LHCN-M2 (cell line): ENCODE measurements around the gene VCL. TPM values are rescaled to one million over a fixed set of nuclear protein-coding genes. Genes with fewer than 3 reads are reported as not detected.
"Not testable (repeated sequence)": the region's sequence is repeated elsewhere in the genome, so short reads cannot be mapped to it uniquely, and the experiment has no call there.

Source experiments
- DNase-seq: peaks from one replicate; pipeline ENCODE4 v3.0.0-alpha.2; 2012; ENCODE audit warnings: low read depth
- total RNA-seq: library from RNA; depleted of rRNA; stranded (reverse); fragments of >200 nt; gene quantifications from 2 replicates; pipeline ENCODE4 v1.2.3, GENCODE V29; 2014

The VCL gene
- total RNA-seq, 1 experiment from 2014 or later, result 163 TPM

- DNase-seq, result no peak
Measured at GRCh38 chr10:74000892-74001669, 3.2 kb downstream of the VCL start.

DNA sequence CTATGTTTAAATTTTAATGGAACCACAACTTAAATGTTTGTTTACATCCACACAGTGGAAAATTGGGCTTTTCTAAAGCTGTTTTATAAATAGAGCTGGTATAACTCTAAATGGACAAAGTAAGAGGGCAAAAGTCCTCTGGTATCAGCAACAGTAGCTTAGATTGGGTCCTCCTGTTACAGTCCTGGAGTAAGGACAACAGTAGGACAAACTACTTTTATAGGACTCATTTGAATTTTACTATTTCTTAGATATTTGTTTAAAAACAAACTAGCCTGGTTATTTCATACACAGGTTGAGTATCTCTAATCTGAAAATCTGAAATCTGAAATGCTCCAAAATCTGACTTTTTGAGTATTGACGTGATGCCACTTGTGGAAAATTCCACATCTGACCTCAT, 8.4 kb downstream of the VCL start:
- DNase-seq, result no peak

DNA sequence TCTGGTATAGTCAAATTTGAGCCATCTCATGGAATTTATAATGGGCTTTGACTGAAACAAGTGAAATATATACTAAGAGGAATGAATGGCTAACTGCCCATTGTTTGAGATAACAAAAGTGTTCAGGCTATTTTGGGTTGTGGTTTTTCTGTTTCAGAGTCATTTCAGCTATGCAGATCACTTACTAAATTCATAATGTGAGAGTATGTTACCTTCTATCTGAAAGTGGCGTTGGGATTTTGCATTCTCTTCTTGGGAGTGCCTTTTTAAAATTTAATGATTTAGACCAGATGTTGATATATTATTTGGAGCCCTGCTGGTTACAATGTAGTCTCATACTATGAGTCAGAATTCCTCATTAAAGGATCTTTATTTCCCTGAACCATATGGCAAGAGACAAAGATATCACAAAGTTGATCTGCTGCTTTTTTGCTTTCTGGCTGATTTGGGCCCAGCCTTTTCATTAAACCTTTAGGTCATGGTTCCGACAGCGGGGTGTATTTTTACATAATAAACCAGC, 10.4 kb downstream of the VCL start:
- peak; percentile 84 for DNase-seq

- DNase-seq, result no peak
Measured at GRCh38 chr10:74011017-74011416, 13.1 kb downstream of the VCL start.

DNA sequence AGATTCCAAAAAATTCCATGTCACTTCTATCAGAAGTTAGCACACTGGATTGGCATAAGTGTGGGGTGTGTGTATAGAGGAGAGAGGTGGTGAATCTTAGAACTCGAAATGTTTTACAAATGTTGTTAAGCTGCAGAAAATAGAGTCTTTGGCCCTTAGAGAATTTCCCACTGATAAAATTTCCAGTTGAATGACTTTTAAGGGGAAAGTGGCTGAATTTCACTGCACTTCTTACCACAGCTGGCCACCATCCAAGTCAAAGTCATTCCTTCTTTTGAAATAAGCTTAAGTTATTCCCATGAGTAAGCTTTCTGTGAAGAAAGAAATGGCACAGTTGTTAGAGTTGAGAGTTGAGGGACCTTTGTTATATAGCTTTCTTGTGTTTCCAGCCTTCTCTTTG, 13.9 kb downstream of the VCL start:
- DNase-seq, result peak; percentile 91

GRCh38 chr10:74012480-74012879, 14.6 kb downstream of the VCL start:
- no peak for DNase-seq

GRCh38 chr10:74013004-74013403, 15.1 kb downstream of the VCL start:
- DNase-seq, result no peak

DNA sequence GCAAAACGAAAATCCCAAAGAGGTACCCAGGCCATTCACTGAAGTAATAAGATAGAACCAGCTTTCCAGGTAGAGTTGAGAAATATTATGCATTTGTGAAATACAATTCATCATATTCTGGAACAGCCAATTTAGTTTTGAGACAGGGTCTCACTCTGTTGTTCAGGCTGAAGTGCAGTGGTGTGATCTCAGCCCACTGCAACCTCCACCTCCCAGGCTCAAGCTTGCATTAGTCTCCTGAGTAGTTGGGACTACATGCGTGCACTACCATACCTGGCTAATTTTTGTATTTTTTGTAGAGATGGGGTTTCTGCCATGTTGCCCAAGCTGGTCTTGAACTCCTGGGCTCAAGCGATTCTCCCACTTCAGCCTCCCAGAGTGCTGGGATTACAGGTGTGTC, 16.7 kb downstream of the VCL start:
- DNase-seq, result not testable (repeated sequence)

DNA sequence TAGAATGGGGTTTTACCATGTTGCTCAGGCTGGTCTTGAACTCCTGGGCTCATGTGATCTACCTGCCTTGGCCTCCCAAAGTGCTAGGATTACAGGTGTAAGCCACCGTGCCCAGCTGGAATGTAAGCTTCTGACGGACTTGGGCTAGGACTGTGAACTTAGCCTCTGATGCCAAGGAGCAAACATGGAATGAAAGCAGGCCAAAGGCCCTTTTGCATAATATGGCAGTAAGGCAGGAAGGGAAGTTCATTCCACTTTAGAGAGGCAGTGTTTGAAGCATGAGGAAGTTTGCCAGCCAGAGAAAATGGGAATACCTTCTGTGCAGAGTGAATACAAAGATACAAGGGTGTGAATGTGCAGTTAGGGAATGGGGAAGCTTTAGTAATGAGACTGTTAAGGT, 20.3 kb downstream of the VCL start:
- DNase-seq, result no peak

GRCh38 chr10:74021248-74022055, 23.5 kb downstream of the VCL start:
- peak; percentile 43 for DNase-seq

DNA sequence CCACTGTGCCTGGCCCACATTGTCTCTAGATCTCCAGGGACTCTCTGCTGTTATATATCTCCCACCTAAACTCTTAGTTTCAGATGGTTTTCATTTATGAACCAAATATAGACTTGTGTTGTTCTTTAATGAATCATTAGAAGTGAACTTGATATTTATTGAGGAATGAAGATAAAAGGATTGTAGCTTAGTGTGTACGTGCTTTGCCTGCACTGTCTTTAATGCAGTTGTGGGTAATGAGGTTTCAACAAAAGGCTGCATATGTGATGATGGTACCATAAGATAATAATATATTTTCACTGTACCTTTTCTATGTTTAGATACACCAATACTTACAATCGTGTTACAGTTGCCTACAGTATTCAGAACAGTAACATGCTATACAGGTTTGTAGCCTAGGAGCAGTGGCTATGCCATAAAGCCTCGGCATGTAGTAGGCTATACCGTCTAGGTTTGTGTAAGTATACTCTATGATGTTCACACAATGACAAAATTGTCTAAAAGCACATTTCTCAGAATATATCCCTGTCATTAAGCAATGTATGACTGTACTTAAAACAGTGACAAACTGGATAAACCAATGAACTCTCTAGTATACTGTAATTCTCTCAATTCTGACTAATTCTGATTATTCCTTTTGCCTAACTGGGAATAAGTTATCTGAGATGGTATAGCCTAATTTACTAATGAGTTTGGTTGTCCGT, 25.2 kb downstream of the VCL start:
- DNase-seq, result no peak

DNA sequence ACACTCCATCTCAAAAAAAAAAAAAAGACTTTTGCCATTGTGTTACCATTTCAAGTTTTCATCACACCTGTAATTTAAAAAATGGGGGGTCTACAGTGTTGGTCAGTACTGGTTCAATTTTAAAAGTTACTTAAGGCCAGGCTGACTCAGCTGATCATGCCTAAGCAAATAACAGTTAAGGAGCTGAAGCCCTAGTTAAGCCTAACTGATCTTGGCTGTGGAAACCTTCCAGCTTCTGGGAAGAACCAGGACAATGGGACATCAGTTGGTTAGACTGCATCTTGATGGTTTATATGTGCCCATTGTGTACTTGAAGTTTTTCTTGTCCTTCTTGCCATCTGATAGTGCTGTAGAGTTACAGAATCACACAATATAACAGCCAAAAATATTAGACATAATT, 26.7 kb downstream of the VCL start:
- no peak for DNase-seq

DNA sequence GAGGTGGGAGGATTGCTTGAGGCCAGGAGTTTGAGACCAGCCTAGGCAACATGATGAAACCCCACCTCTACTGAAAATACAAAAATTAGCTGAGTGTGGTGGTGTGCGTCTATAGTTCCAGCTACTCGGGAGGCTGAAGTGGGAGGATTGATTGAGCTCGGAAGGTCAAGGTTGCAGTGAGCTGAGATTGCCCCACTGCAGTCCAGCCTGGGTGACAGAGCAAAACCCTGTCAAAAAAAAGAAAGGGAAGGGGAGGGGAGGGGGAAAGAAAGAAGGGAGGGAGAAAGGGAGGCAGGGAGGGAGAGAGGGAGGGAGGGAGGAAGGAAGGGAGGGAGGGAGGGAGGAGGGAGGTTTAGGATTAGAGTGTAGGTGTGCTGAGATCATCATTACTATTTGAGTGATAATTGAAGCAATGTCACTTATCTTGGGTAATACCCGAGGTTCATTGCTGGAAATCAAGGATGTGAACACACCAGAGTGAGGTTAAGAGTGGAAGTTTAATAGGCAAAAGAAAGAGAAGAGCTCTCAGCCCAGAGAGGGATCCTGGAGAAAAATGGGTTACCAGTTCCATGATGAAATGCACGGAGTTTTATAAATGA, 27.6 kb downstream of the VCL start:
- DNase-seq, result no peak

GRCh38 chr10:74026428-74027015, 28.6 kb downstream of the VCL start:
- DNase-seq, result no peak

GRCh38 chr10:74027702-74028101, 29.8 kb downstream of the VCL start:
- peak; percentile 67 for DNase-seq

DNA sequence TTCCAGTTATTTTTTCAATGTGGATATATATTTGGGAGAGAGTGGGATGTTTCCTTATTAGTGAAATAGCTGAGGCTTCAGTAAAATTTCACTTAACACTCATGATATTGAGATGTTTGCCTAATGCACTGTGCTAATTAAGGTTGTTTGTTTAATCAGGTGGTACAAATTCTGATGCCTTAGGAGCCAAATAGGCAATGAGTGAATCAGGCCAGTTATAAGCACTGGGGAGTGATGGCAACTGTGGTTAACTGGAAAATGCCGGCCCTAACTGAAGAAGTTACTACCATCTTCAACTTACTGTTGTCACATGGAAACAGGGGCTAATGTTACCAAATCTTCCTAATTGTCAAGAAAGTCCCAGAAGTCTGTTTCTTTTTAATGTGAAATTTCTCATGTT, 32.0 kb downstream of the VCL start:
- DNase-seq, result no peak

DNA sequence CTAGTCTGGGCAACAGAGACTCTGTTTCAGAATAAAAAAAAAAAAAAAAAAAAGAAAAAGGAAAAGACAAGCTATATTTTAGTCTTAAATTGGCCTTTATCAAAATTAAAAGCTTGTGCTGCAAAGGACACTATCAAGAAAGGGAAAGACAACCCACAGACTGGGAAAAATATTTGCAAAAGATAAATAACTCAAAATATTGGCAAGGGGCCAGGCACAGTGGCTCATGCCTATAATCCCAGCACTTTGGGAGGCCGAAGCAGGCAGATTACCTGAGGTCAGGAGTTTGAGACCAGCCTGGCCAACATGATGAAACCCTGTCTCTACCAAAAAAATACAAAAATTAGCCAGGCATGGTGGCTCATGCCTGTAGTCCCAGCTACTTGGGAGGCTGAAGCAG, 34.3 kb downstream of the VCL start:
- not testable (repeated sequence) for DNase-seq

DNA sequence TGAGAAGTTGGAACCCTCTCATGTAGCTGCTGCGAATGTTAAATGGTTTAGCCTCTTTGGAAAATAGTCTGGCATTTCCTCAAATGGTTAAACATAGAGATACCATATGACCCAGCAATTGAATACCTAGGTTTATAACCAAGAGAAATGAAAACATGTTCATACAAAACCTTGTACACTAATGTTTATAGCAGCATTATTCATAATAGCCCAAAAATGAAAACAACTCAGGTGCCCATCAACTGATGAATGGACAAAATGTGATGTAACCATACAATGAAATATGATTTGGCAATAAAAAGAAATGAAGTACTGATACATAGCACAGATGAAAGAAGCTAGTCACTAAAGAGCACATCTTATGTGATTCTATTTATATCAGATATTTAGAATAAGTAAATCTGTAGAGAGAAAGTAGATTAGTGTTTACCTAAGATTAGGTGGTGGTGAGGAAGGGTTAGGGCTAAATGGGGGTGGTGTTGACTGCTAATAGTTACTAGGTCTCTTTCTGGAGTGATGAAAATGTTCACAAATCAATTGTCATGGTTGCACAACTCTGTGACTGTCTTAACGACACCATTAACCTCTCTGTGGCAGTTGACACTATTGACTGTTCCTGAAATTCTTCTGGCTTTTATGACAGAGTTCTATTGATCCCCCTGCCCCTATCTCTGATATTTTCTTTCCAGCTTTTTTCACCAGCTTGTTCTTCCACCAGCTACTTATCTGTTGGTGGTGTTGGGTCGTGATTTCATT, 35.2 kb downstream of the VCL start:
- DNase-seq, result no peak

DNA sequence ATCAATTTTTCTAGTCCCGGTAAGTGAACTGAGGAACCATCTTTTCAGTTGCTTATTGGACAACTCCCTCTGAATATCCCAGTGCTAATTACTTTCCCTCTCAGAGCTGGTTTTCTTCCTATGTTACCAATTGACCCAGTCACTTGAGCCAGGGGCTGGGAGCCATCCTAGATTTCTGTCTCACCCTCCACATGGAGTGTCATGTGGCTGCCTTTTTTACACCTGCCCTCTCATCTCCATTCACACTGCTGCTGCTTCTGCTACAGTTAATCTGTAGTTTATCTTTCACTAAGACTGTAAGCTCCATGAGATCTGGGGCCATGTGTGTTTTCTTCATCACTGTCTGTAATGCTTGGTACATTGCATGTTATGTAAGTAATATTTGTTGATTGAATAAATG, 35.8 kb downstream of the VCL start:
- no peak for DNase-seq

GRCh38 chr10:74034301-74034700, 36.4 kb downstream of the VCL start:
- DNase-seq, result no peak

GRCh38 chr10:74035303-74035702, 37.4 kb downstream of the VCL start:
- DNase-seq, result peak; percentile 35
